ENCODE results near the gene CYP24A1. TPM values are rescaled to one million over a fixed set of nuclear protein-coding genes. Genes with fewer than 3 reads are reported as not detected.

Gene CYP24A1
- total RNA-seq, 1 donor from 2014 or later = not detected

DNA sequence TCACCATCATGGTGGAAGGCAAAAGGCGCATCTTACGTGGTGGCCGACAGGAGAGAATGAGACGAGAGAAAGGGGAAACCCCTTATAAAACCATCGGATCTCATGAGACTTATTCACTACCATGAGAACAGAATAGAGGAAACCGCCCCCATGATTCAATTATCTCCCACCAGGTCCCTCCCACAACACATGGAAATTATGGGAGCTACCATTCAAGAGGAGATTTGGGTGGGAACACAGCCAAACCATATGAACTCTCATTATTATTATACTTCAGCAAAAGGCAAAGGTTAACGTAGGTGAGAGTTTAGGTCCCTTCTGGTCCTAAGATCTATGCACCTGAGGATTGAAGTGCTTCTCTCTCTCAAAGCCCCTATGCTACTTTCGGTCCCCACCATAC lies 31.7 kb upstream of the CYP24A1 start:
- DNase-seq (ENCODE audit: missing footprints) = no peak
- ATAC-seq = no peak

DNA sequence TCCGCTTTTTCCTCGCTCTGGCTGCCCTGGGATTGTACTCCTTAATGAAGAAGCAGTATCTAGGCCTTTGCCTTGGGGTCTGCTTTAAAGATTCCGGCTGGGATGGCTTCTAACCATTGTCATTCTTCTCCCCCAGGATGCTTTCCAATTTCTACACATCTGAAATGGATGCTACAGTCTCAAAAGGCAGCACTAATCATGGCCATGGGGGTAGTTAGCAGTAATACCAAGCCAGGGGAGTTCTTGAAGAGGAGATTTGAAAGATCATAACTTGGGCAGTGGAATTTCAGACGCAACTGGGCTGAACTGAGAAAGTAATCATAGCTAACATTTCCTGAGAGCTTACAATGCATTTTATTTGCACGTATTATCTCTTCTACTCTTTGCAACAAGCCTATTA lies 30.7 kb upstream of the CYP24A1 start:
- no peak for DNase-seq (ENCODE audit: missing footprints)
- intact Hi-C loops (cut with DNase I) = no loop called here

More for the DNA sequence above, 31.7 kb upstream of the CYP24A1 start:
- intact Hi-C loops (cut with DNase I) = no loop called here

DNA sequence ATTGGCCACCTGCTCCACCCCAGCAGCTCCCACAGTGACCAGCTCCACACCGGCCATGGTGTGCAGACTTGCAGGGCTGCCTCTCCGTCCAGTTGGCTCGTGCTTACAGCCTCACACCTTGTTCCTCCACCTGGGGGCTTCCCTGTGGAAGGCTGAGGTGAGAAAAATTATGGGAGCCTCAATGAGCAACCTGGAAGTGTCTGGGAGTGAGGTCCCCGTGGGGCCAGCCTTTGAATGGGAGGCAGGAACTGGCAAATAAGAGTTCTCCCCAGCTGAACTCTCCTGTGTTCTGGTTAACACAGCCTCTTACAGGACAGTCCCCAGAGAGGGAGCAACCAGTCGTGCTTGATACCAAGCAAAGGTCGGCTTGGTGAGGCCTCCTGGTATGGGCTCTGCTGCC lies 30.3 kb upstream of the CYP24A1 start:
- DNase-seq (ENCODE audit: missing footprints) = no peak
- ATAC-seq = no peak
- intact Hi-C loops (cut with DNase I) = no loop called here

More for the DNA sequence above, 30.7 kb upstream of the CYP24A1 start:
- no peak for ATAC-seq

DNA sequence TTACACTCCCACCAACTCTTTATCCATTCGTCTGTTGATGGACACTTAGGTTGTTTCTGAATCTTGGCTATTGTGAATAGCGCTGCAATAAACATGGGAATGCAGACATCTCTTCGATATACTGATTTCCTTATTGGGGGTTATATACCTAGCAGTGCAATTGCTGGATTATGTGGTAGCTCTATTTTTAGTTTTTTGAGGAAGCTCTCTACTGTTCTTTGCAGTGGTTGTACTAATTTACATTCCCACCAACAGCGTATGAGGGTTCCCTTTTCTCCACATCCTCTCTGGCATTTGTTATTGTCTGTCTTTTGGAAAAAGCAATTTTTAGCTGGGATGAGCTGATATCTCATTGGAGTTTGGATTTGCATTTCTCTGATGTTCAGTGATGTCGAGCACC lies 29.5 kb upstream of the CYP24A1 start:
- no peak for ATAC-seq
- intact Hi-C loops (cut with DNase I) = no loop called here
- DNase-seq (ENCODE audit: missing footprints) = no peak

DNA sequence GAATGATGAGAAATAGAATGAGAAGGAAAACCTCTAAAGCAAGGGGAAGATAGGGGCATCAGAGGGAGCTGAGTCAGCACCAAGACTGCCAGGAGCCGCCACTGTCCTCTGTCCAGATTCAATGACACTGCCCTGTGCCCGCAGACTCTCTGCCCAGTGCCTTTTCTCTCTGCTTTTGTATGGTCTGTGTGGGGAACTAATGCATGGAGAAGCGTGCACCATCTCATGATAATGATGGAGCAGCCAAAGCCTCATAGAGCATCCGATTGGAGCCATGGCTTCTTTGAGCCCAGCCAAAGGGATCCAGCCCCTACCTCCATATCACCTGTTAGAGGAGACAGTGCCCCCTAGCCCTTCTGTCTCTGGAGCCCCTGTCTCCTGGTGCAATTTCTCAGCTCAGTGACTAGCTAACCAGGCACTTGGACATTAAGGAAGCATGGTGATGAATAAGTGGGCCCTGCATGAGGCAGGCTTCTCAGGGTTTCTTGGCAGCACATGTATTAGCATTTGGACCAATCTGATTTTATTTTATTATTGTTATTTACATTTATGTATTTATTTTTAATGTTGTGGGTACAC lies 27.6 kb upstream of the CYP24A1 start:
- no peak for ATAC-seq

DNA sequence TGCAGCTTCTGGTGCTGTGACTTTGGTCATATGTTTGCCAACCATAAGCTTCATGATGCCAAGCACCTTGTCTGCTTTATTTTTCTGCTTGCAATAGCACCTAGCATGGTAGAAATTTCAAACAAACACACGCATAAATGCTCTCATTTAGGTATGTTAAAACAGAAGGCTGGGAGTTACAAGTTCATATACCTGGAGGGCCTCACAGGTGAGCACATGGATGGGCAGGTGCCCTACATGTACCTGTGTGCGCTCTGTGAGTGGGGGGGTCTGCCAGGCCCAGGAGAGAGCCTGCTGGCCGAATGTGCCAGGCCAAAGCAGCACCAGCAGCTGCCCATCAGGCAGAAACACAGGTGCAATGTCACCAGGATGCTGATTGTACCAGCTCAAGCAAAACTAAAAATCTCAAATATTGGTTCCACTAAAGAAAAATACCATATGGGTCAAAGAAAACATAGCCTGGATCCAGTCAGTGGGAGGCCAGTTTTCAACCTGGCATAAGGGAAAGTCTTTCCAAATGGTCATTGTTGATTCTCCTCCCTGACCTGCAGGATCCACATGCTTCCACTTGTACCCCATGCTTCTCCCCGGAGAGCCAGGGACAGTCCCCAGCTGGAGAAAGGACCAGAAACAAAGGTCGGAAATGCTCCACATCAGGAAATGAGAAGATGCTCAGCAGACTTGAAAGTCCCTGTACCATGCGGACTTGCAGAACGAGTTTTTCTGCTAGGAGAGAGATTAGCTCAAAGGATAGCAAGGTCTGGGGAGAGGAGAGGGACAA lies 26.9 kb upstream of the CYP24A1 start:
- DNase-seq (ENCODE audit: missing footprints) (no peak), ATAC-seq (no peak)
- intact Hi-C loops (cut with DNase I) = no loop called here

More for the DNA sequence above, 27.6 kb upstream of the CYP24A1 start:
- DNase-seq (ENCODE audit: missing footprints) = no peak
- intact Hi-C loops (cut with DNase I) = no loop called here

DNA sequence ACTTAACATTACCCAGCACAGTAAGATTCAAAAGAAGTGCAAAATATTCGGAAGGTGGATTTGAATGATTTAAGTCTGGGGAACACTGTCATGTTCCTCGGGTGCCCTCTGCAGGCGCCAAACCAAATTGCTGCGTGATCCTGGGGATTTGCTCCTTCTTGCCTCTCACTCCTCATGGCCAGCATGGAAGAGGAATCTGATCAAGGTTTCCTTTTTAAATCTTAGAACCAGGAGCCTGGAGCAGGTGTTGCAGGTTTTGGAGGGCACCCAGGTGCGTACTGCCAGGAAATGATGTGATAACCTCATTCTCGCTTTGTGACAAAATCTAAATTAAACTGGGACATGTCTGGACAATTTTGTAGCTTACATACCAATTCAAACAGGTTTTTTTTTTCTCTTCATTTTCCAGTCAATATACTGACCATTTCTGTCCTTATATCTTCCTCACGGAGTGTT lies 26.0 kb upstream of the CYP24A1 start:
- intact Hi-C loops (cut with DNase I) = loop anchor here (1.0 kb wide), 1 partner anchor 103 kb away; no protein-coding TSS in a partner anchor
- DNase-seq (ENCODE audit: missing footprints) = peak; percentile 82
- no peak for ATAC-seq

DNA sequence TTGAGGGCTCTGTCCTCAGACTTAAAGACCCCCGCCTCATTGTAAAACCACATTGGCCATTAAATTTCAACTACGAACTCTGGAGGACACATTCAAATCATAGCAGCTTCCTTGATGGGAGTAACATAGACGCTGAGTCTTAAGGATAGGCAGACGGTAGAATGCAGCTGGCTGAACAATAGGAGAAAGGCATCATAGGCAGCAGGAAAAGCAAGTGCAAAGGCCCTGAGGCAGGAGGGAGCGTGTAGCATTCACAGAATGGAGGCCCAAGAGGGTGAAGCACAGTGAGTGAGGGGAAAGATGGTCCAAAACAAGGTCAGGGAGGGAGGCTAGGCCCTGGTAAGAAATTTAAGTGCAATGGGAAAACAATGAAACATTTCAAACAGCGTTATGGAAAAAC lies 25.5 kb upstream of the CYP24A1 start:
- ATAC-seq (no peak), DNase-seq (ENCODE audit: missing footprints) (no peak)
- intact Hi-C loops (cut with DNase I) = loop anchor here (1.0 kb wide), 1 partner anchor 103 kb away; no protein-coding TSS in a partner anchor

DNA sequence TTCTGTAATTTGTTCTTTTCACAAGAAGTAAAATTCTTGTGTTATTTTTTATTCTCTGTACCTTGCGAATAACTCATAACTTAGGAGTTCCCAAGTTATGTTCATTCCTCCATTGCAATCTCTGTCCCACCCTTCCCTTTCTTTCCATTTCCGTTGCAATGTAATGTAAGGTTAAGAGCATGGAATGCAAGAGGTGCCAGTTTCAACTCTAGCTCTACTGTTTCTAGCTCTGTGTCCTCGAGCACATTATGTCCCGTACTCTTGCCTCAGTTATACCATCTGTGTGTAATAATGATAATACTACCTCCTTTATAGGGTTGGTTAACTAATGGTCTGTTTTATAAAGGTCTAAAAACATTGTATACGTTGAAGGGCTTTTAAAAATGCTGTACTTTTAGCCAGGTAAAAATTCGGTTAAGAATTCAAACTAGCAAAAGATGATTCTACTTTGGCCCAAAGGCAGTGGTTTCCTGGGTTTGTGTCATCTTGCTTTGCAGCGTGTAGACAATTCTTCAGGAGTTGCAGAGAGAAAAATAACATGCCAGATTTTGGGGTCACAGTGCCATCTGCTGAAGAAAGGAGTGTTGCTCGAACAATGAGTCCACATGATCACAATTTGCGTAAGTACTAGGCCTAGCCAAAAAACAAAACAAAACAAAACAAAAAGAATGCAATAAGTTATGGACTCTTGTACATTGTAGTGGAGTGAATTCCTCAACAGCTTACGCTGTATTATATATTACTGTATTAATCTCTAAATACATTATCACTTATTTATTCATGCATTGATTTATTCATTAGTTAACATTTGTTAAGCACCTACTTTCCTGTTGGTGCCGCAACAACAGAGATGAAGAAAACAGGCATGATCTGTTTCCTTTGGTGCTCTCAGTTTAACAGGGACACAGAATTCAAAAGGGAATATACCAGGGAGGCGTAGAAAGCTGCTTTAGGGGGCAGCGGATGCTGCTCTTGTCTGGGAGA lies 24.1 kb upstream of the CYP24A1 start:
- intact Hi-C loops (cut with DNase I) = no loop called here
- no peak for ATAC-seq
- DNase-seq (ENCODE audit: missing footprints) = no peak

DNA sequence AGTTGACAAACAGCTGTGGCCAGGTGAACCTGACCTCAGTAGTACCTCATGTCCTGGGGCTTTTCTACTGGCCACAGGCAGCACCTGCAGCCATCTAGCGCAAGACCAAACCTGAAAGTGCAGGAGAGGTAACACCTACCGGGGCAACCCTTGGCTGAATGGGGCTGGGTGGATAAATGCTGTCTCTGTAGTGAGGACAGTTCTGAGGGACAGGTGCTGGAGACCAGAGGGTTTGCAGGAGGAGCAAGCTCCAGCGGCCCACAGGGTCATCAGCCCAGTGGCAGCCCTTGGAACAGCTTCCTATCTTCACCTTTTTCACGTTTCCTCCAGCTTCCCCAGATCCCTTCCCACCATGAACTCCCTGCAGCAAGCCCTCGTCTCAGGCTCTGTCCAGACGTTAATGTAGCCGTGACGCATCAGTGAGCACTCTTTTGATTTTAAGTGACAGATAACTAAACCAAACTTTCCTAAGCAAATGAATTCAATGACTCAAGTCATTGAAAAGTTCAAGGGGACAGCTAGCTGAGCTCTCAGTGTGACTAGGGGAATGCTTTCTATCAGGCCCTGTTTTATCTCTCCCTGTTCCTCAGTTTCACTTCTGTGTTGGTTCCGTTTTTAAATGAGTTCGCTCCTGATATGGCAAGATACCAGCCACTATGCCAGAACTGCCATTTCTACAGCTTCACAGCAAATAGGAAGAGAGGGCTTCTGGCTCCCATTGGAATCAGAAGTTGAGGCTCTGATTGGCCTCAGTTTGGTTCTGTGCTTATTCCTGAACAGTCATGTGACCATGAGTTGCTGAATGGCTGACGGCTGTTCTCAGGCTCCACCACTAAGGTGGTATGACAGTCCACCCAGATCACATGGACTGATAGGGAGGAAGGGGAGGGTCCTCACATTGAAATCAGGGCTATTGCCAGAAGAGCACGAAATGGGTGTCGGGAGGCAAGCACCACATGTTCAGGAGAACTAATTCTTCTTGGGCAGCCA lies 22.0 kb upstream of the CYP24A1 start:
- intact Hi-C loops (cut with DNase I) = loop anchor here (1.0 kb wide), 1 partner anchor 99 kb away; no protein-coding TSS in a partner anchor
- no peak for DNase-seq (ENCODE audit: missing footprints)
- peak; percentile 16 for ATAC-seq

DNA sequence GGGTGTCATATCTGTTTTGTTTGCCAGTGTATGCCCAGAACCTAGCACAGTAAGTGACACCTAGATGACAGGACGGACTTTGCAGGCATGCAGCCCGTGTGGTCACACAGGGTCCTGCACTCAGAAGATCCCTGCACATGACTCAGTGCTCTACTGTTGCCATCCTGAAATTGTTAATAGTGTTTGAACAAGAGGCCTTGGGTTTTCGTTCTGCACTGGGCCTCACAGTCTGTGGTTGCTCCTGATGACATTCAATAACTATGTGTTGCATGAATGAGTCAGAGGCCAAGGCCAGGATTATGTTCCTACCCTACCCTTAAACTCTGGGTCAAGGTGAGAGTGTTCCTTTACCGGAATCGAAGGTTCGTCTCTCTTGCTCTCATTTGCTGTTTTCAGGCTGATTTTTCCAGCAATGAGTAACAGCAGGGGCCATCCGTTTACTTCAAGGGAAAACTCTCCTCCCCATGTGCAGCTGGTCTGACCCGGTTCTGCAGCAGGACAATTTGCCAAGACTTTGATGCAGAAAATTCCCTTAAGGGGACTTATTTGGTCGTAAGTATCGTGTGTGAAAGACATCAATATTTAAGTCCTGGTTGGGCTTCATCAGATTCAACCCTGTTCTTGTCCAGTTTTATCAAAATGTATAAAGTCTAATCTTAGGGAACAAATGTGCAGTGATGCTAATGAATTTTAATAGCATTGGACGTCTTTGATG lies 21.1 kb upstream of the CYP24A1 start:
- ATAC-seq (no peak), DNase-seq (ENCODE audit: missing footprints) (no peak)
- intact Hi-C loops (cut with DNase I) = loop anchor here (1.0 kb wide), 1 partner anchor 99 kb away; no protein-coding TSS in a partner anchor

DNA sequence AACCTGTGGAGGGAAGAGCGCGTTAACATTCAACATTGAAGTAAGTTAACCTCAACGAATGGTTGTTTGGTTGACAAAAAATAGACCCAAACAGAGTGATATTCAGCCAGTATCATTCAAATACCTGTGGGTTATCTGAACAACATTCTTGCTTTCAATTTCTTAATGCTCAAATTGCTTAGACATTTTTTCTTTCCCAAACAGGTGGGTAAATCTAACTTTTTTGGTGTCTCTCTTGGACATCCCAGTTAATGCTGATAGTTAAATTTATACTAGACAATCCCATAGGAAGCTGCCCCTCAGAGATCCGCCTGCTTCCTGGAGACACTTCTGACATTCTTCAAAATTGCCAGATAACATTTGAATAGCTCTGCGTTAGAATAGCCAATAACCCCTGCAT lies 20.0 kb upstream of the CYP24A1 start:
- ATAC-seq (no peak), DNase-seq (ENCODE audit: missing footprints) (no peak)
- intact Hi-C loops (cut with DNase I) = no loop called here

DNA sequence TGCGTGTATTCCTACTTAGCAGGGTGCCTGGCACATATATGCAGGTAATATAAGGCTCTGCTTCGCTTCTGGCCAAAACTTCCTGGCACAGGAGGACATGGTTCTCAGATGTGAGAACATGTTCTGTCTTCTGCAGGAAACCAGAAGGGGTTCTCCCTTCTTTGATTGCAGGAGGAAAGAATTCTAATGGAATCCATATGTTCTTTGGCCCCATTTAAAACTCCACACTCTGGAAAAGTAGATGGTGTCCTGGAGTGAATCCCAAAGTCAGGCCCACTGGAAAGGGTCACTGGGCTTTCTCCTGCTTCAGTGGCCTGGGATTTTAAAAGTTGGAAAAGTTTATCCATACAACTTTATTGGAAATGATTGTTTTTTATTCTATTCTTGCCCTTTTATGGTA lies 16.4 kb upstream of the CYP24A1 start:
- ATAC-seq = no peak
- DNase-seq (ENCODE audit: missing footprints) = no peak
- intact Hi-C loops (cut with DNase I) = no loop called here

DNA sequence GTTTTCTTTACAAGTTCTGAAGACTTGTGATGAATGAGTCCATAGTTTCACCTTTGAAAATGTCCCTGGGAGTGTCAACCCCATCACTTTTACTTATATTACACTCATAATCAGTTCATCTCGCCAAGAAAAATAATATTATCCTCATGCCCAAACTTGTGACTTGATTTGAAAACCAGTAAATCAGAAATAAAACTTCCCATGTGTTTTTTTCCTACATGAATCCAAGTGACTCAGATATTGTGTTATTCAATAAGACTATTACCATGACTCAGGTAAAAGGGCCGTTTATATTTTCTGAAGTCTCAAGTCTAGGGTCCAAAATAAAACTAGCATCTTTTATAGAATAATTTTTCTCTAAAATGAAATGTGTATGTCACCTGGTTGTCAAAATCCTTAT lies 15.8 kb upstream of the CYP24A1 start:
- no peak for DNase-seq (ENCODE audit: missing footprints)
- ATAC-seq = no peak
- intact Hi-C loops (cut with DNase I) = no loop called here

DNA sequence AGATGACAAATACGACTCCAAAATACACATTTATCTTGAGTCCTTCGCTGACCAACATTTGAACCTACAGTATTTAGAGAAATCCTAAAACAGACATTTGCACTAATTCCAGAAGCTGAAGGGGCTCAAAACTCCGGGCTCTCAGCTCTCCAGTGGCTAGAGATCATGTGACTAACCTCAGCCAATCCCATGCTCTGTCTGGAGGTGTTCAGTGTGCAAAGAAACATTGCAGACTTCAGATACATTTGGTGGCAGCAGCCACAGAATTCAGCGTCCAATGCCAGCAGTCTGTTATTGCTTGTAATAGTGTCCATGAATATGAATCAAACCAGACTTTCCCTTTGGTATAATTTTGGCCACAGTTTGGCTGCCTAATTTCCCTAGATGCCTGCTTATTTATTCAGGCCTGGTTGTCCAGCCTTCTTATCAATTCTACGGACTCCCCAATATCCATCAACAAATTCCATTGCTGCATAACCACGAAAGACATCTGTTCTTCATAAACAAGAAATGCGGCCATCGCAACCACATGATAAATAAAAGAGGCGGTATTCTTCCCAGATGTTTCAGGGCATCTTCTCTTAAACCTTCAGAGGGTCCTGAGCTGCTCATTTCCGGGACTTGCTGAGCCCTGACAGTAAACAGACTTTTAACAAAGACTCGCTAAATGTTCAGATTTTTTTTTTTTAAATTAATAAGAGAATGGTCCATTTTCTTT lies 14.5 kb upstream of the CYP24A1 start:
- ATAC-seq = no peak
- no peak for DNase-seq (ENCODE audit: missing footprints)

DNA sequence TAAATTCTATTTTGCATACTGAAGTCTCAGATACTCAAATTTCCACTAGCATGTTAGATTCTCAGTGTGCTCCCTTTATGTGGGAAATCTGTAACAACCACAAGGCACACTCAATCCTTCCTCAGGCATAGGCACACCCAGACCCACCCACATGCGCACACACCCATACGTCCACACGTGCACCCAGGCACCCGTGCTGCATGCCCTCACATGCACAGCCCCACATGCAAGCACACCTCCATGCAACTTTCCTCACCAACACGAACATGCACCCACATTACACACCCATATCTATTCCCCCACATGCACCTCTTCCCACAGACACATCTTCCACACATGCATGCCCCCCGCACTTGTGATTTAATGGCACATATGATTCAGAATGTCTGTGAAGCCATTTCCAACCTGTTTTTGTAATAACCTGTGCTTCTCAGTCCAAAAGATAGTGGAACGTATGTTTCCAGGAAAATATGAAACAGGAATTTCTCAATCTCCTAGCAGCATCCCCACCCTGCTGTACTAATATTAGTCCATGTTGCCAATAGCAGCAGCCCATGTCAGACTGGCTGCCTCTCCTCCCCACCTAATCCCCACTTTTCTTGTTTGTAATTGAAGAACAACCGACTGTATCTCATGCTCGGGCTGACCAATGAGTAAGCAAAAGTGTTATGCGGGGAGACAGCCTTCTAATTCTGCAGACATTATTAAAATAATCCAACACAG lies 11.3 kb upstream of the CYP24A1 start:
- ATAC-seq (no peak), DNase-seq (ENCODE audit: missing footprints) (no peak)
- intact Hi-C loops (cut with DNase I) = no loop called here

More for the DNA sequence above, 14.5 kb upstream of the CYP24A1 start:
- intact Hi-C loops (cut with DNase I) = no loop called here

All from Right ventricle myocardium inferior (tissue), 1 donor.